HepG2 (cell line): ENCODE measurements around the gene TNFSF13. TPM values are rescaled to one million over a fixed set of nuclear protein-coding genes. Genes with fewer than 3 reads are reported as not detected.

ENCODE experiments used
- CEBPG ChIP-seq: IDR thresholded peaks from 2 replicates; pipeline ENCODE4 v1.6.1; 2016
- MATR3 ChIP-seq: sonication (generic); formaldehyde crosslinking; IDR thresholded peaks from 2 replicates; pipeline ENCODE4 v1.4.0; 2020; ENCODE audit warnings: missing genetic modification reagents
- RXRB ChIP-seq: IDR thresholded peaks from 2 replicates; pipeline ENCODE4 v1.6.1; 2016; ENCODE audit warnings: borderline replicate concordance, missing genetic modification reagents, missing compliant biosample characterization
- TARDBP ChIP-seq: sonication (generic); formaldehyde crosslinking; IDR thresholded peaks from 2 replicates; pipeline ENCODE4 v1.8.0; 2022; ENCODE audit warnings: mild to moderate bottlenecking, missing genetic modification reagents
- THYN1 ChIP-seq: sonication (generic); formaldehyde crosslinking; IDR thresholded peaks from 2 replicates; pipeline ENCODE4 v1.8.1; 2023; ENCODE audit warnings: low read depth, mild to moderate bottlenecking, moderate library complexity, missing genetic modification reagents, borderline replicate concordance
- ZKSCAN1 ChIP-seq: fragments of 150-350 bp; IDR thresholded peaks from 2 replicates; pipeline ENCODE4 v1.6.1; 2014; ENCODE audit warnings: low read length
- ZNF747 ChIP-seq: sonication (generic); formaldehyde crosslinking; IDR thresholded peaks from 2 replicates; pipeline ENCODE4 v1.8.1; 2023; ENCODE audit warnings: missing genetic modification reagents, mild to moderate bottlenecking, borderline replicate concordance
- ZNF75D ChIP-seq: sonication (generic); formaldehyde crosslinking; IDR thresholded peaks from 2 replicates; pipeline ENCODE4 v1.8.1; 2023; ENCODE audit warnings: missing genetic modification reagents, mild to moderate bottlenecking, borderline replicate concordance
- polyA plus RNA-seq, 8 experiments: library from polyadenylated mRNA; depleted of rRNA in 3 of 8; stranded (reverse) in 7 of 8; unstranded in 1 of 8; fragments of >200 nt; fragmentation: Illumina TruSeq in 4 of 8; extraction: Trizol in 4 of 8; gene quantifications; 2 replicates each; pipeline versions ENCODE4 v1.2.1 to v1.2.3, GENCODE V29; 2011 to 2016; ENCODE audit warnings: low read depth in 4 of 8, missing spikeins in 1 of 8, mixed read lengths in 1 of 8; ENCODE audit not compliant: insufficient read depth in 1 of 8
- total RNA-seq, 5 experiments: library from RNA; depleted of rRNA; stranded (reverse); fragments of >200 nt; fragmentation: Illumina TruSeq; extraction: Trizol; gene quantifications; 2 replicates each; pipeline ENCODE4 v1.2.3, GENCODE V29; 2016; ENCODE audit warnings: low read depth in 1 of 5
- TF ChIP-seq, protein P1 (sequence below): sonication (generic); formaldehyde crosslinking; IDR thresholded peaks from 2 replicates; pipeline ENCODE4 v1.4.0; 2020; ENCODE audit warnings: mild to moderate bottlenecking, missing genetic modification reagents
- TF ChIP-seq, protein P2 (sequence below): IDR thresholded peaks from 2 replicates; pipeline ENCODE4 v1.4.0; 2020; ENCODE audit warnings: mild to moderate bottlenecking, missing genetic modification reagents
- TF ChIP-seq, protein P3 (sequence below): IDR thresholded peaks from 2 replicates; pipeline ENCODE4 v1.6.1; 2016; ENCODE audit warnings: low read depth
- TF ChIP-seq, protein P4 (sequence below): sonication (generic); formaldehyde crosslinking; IDR thresholded peaks from 2 replicates; pipeline ENCODE4 v1.5.0; 2020; ENCODE audit warnings: mild to moderate bottlenecking, missing genetic modification reagents

Gene TNFSF13
- total and polyA plus RNA-seq, 2 of the 13 experiments (the other 11 are each of a cell fraction or from before 2014, with no cell fraction given) = 2.5 to 3.3 TPM

DNA sequence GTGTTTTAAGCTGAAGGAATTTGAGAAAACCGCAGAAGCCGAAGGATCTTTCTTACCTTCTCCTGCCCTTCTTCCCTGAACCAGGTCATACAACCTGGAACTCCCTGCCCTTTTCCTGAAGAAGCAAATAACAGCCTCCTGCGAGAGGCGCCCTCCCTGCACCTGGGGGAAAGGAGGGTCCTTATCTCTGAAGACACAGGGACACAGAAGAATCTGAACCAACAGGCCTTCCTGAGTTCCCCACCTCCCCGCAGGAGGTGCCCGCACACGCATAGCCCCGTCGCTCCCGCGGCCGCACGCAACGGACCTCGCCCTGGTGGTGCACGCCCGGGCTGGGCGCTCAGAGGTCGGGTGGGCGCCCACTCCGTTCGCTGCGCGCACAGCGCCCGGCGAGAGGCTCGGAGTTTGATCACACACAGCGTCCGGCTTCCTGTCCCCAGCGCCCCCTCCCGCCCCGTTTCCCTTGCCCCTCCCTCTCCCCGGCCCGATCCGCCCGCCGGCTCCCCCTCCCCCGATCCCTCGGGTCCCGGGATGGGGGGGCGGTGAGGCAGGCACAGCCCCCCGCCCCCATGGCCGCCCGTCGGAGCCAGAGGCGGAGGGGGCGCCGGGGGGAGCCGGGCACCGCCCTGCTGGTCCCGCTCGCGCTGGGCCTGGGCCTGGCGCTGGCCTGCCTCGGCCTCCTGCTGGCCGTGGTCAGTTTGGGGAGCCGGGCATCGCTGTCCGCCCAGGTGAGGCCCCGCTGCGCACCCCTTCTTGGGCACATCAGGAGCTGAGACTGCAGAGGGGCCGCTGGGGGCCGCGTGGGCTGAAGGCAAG, 9.8 kb upstream of the TNFSF13 start, which contains the start of gene TNFSF12 (continued):
- TF ChIP-seq, protein P1, sequence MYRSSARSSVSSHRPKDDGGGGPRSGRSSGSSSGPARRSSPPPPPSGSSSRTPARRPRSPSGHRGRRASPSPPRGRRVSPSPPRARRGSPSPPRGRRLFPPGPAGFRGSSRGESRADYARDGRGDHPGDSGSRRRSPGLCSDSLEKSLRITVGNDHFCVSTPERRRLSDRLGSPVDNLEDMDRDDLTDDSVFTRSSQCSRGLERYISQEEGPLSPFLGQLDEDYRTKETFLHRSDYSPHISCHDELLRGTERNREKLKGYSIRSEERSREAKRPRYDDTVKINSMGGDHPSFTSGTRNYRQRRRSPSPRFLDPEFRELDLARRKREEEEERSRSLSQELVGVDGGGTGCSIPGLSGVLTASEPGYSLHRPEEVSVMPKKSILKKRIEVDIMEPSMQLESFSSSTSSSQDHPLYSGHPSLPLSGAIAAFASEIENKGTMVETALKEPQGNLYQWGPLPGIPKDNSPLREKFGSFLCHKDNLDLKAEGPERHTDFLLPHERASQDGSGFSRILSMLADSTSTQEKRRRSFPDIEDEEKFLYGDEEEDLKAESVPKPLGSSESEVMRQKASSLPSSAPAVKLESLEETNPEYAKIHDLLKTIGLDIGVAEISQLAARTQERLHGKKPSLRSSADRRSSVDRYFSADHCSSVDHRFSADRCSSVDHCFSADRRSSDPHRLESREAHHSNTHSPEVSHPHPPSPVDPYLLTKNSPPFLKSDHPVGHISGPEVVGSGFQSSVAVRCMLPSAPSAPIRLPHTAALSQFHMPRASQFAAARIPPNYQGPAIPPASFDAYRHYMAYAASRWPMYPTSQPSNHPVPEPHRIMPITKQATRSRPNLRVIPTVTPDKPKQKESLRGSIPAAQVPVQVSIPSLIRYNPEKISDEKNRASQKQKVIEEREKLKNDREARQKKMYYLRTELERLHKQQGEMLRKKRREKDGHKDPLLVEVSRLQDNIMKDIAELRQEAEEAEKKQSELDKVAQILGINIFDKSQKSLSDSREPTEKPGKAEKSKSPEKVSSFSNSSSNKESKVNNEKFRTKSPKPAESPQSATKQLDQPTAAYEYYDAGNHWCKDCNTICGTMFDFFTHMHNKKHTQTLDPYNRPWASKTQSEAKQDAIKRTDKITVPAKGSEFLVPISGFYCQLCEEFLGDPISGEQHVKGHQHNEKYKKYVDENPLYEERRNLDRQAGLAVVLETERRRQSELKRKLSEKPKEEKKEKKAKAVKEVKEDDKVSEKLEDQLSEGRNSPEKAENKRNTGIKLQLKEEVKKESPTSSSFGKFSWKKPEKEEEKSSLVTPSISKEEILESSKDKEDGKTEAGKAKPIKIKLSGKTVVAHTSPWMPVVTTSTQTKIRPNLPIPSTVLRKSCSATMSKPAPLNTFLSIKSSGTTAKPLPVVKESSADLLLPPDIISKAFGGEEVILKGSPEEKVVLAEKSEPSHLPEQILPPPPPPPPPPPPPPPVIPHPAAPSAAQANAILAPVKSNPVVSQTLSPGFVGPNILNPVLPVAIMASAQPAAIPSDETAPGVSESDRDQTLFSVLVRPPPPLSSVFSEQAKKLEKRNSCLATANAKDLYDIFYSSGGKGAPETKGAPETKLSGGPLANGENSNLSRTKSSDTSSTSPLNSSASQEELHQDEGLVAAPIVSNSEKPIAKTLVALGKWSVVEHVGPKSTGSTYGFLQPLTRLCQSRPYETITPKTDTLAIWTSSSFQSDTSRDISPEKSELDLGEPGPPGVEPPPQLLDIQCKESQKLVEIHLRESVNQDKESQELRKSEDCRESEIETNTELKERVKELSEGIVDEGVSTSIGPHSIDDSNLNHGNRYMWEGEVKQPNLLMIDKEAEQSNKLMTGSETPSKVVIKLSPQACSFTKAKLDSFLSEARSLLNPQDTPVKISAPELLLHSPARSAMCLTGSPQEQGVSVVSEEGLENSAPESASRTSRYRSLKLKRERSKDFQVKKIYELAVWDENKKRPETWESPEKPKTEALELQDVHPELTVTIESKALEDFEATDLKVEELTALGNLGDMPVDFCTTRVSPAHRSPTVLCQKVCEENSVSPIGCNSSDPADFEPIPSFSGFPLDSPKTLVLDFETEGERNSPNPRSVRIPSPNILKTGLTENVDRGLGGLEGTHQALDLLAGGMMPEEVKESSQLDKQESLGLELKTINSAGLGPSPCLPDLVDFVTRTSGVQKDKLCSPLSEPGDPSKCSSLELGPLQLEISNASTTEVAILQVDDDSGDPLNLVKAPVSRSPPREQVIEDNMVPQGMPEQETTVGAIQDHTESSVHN = no peak
- TF ChIP-seq THYN1 (CRISPR knock-in tag) (no peak), CEBPG (CRISPR knock-in tag) (no peak), ZKSCAN1 (no peak), MATR3 (CRISPR knock-in tag) (no peak), ZNF747 (CRISPR knock-in tag) (0 out of 2 replicates have a peak, but pooled peaks have one; percentile 46), RXRB (CRISPR knock-in tag) (no peak), TARDBP (CRISPR knock-in tag) (no peak), ZNF75D (no peak)
- TF ChIP-seq, protein P2, sequence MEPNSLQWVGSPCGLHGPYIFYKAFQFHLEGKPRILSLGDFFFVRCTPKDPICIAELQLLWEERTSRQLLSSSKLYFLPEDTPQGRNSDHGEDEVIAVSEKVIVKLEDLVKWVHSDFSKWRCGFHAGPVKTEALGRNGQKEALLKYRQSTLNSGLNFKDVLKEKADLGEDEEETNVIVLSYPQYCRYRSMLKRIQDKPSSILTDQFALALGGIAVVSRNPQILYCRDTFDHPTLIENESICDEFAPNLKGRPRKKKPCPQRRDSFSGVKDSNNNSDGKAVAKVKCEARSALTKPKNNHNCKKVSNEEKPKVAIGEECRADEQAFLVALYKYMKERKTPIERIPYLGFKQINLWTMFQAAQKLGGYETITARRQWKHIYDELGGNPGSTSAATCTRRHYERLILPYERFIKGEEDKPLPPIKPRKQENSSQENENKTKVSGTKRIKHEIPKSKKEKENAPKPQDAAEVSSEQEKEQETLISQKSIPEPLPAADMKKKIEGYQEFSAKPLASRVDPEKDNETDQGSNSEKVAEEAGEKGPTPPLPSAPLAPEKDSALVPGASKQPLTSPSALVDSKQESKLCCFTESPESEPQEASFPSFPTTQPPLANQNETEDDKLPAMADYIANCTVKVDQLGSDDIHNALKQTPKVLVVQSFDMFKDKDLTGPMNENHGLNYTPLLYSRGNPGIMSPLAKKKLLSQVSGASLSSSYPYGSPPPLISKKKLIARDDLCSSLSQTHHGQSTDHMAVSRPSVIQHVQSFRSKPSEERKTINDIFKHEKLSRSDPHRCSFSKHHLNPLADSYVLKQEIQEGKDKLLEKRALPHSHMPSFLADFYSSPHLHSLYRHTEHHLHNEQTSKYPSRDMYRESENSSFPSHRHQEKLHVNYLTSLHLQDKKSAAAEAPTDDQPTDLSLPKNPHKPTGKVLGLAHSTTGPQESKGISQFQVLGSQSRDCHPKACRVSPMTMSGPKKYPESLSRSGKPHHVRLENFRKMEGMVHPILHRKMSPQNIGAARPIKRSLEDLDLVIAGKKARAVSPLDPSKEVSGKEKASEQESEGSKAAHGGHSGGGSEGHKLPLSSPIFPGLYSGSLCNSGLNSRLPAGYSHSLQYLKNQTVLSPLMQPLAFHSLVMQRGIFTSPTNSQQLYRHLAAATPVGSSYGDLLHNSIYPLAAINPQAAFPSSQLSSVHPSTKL (CRISPR knock-in tag) = no peak
- TF ChIP-seq, protein P3, sequence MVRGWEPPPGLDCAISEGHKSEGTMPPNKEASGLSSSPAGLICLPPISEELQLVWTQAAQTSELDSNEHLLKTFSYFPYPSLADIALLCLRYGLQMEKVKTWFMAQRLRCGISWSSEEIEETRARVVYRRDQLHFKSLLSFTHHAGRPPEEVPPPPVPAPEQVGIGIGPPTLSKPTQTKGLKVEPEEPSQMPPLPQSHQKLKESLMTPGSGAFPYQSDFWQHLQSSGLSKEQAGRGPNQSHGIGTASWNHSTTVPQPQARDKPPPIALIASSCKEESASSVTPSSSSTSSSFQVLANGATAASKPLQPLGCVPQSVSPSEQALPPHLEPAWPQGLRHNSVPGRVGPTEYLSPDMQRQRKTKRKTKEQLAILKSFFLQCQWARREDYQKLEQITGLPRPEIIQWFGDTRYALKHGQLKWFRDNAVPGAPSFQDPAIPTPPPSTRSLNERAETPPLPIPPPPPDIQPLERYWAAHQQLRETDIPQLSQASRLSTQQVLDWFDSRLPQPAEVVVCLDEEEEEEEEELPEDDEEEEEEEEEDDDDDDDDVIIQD (CRISPR knock-in tag) = no peak
- TF ChIP-seq, protein P4, sequence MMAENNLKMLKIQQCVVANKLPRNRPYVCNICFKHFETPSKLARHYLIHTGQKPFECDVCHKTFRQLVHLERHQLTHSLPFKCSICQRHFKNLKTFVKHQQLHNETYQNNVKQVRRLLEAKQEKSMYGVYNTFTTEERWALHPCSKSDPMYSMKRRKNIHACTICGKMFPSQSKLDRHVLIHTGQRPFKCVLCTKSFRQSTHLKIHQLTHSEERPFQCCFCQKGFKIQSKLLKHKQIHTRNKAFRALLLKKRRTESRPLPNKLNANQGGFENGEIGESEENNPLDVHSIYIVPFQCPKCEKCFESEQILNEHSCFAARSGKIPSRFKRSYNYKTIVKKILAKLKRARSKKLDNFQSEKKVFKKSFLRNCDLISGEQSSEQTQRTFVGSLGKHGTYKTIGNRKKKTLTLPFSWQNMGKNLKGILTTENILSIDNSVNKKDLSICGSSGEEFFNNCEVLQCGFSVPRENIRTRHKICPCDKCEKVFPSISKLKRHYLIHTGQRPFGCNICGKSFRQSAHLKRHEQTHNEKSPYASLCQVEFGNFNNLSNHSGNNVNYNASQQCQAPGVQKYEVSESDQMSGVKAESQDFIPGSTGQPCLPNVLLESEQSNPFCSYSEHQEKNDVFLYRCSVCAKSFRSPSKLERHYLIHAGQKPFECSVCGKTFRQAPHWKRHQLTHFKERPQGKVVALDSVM (CRISPR knock-in tag) = 0 out of 2 replicates have a peak, but pooled peaks have one; percentile 34
